GM23338 (cell line): ENCODE data around the gene MUC5B. TPM values are rescaled to one million over a fixed set of nuclear protein-coding genes. Genes with fewer than 3 reads are reported as not detected.

ENCODE experiments used
- ATAC-seq: fragments of 200-7000 bp; cut with Tn5 transposase; 3 replicates; pipeline ENCODE4 v1.9.1; 2020
- DNase-seq: peaks from one replicate; pipeline ENCODE4 v3.0.0-alpha.2; 2015; ENCODE audit warnings: low spot score
- H2AFZ ChIP-seq: fragments of 200-600 bp; sonication (generic); 2 replicates; pipeline ENCODE4 v1.8.0; 2016; ENCODE audit warnings: antibody characterized with exemption, mild to moderate bottlenecking, moderate library complexity
- H3F3A ChIP-seq: fragments of 200-600 bp; sonication (generic); replicated peaks from 2 replicates; pipeline ENCODE4 v1.8.0; 2017; ENCODE audit warnings: antibody characterized with exemption, mixed run types, low read depth
- H3K27ac ChIP-seq: fragments of 200-600 bp; sonication (generic); 2 replicates; pipeline ENCODE4 v1.6.1; 2016; ENCODE audit warnings: low read depth
- H3K27me3 ChIP-seq: fragments of 200-600 bp; sonication (generic); 2 replicates; pipeline ENCODE4 v1.8.0; 2016; ENCODE audit warnings: mild to moderate bottlenecking, mixed run types, moderate library complexity; ENCODE audit not compliant: insufficient read depth
- H3K36me3 ChIP-seq: fragments of 200-600 bp; sonication (generic); 2 replicates; pipeline ENCODE4 v1.8.0; 2016; ENCODE audit warnings: mild to moderate bottlenecking; ENCODE audit not compliant: insufficient read depth
- H3K4me1 ChIP-seq: fragments of 200-600 bp; sonication (generic); 2 replicates; pipeline ENCODE4 v1.8.0; 2016; ENCODE audit warnings: mild to moderate bottlenecking, moderate library complexity; ENCODE audit not compliant: insufficient read depth
- H3K4me2 ChIP-seq: fragments of 200-600 bp; sonication (generic); 2 replicates; pipeline ENCODE4 v1.7.1; 2017; ENCODE audit warnings: mixed run types
- H3K4me3 ChIP-seq: fragments of 200-600 bp; sonication (generic); 2 replicates; pipeline ENCODE4 v1.6.1; 2016; ENCODE audit warnings: mixed run types
- H3K79me2 ChIP-seq: fragments of 200-600 bp; sonication (generic); replicated peaks from 2 replicates; pipeline ENCODE4 v1.8.0; 2017; ENCODE audit warnings: mild to moderate bottlenecking; ENCODE audit not compliant: insufficient read depth
- H3K9me2 ChIP-seq: fragments of 200-600 bp; sonication (generic); 2 replicates; pipeline ENCODE4 v1.8.0; 2017; ENCODE audit not compliant: insufficient read depth
- H4K20me1 ChIP-seq: fragments of 200-600 bp; sonication (generic); replicated peaks from 2 replicates; pipeline ENCODE4 v1.8.0; 2017; ENCODE audit warnings: mild to moderate bottlenecking; ENCODE audit not compliant: insufficient read depth
- H3K27ac Mint-ChIP-seq: 2 replicates; pipeline ENCODE4 v1.8.0; 2020; ENCODE audit warnings: inconsistent platforms, mild to moderate bottlenecking, moderate library complexity, mixed read lengths
- H3K27me3 Mint-ChIP-seq: 3 replicates; pipeline ENCODE4 v1.8.0; 2022; ENCODE audit warnings: low read depth, mild to moderate bottlenecking, moderate library complexity, mixed read lengths, inconsistent platforms; ENCODE audit not compliant: insufficient read depth, poor library complexity
- H3K36me3 Mint-ChIP-seq: 3 replicates; pipeline ENCODE4 v1.8.0; 2021; ENCODE audit warnings: low read depth, mild to moderate bottlenecking, inconsistent platforms, moderate library complexity, mixed read lengths
- H3K4me1 Mint-ChIP-seq: 3 replicates; pipeline ENCODE4 v1.8.0; 2020; ENCODE audit warnings: mild to moderate bottlenecking, inconsistent platforms, mixed read lengths
- H3K4me3 Mint-ChIP-seq: 3 replicates; pipeline ENCODE4 v1.8.0; 2021; ENCODE audit warnings: moderate library complexity, mild to moderate bottlenecking, inconsistent platforms, mixed read lengths
- H3K9me3 Mint-ChIP-seq: 3 replicates; pipeline ENCODE4 v1.8.0; 2020; ENCODE audit warnings: moderate library complexity, mild to moderate bottlenecking, inconsistent platforms, mixed read lengths
- CREB1 ChIP-seq: fragments of 250-450 bp; sonication (Bioruptor Pico); IDR thresholded peaks from 2 replicates; pipeline ENCODE4 v1.5.0; 2020; ENCODE audit warnings: low read depth, mild to moderate bottlenecking, moderate library complexity
- CTCF ChIP-seq, 2 experiments: fragments of 200-600 bp in 1 of 2; sonication (generic) in 1 of 2; conservative IDR thresholded peaks; 2 replicates each; pipeline versions ENCODE4 v1.5.1 to v1.6.1; 2016 to 2017; ENCODE audit warnings: antibody characterized with exemption in 2 of 2, low read depth in 2 of 2, mild to moderate bottlenecking in 2 of 2, moderate library complexity in 1 of 2
- EZH2 ChIP-seq: fragments of 200-600 bp; sonication (generic); IDR thresholded peaks from one replicate; pipeline ENCODE4 v1.8.0; 2017; ENCODE audit warnings: antibody characterized with exemption, mild to moderate bottlenecking, low read depth; ENCODE audit not compliant: unreplicated experiment
- JUNB ChIP-seq: IDR thresholded peaks from one replicate; pipeline ENCODE4 v1.6.1; 2016; ENCODE audit warnings: antibody characterized with exemption; ENCODE audit not compliant: unreplicated experiment
- POLR2AphosphoS5 ChIP-seq: IDR thresholded peaks from 2 replicates; pipeline ENCODE4 v1.6.1; 2016; ENCODE audit warnings: antibody characterized with exemption, low read depth
- STAT1 ChIP-seq: IDR thresholded peaks from one replicate; pipeline ENCODE4 v1.6.1; 2016; ENCODE audit warnings: antibody characterized with exemption; ENCODE audit not compliant: unreplicated experiment
- ZNF114 ChIP-seq: fragments of 250-450 bp; sonication (Bioruptor Pico); IDR thresholded peaks from 2 replicates; pipeline ENCODE4 v1.5.0; 2020; ENCODE audit warnings: mild to moderate bottlenecking, moderate library complexity
- ZNF331 ChIP-seq: fragments of 250-450 bp; sonication (Bioruptor Pico); IDR thresholded peaks from 2 replicates; pipeline ENCODE4 v1.5.0; 2020; ENCODE audit warnings: low read depth, mild to moderate bottlenecking, moderate library complexity
- ZNF462 ChIP-seq: fragments of 250-450 bp; sonication (Bioruptor Pico); IDR thresholded peaks from 2 replicates; pipeline ENCODE4 v1.5.0; 2020; ENCODE audit warnings: mild to moderate bottlenecking, moderate library complexity
- polyA plus RNA-seq: library from polyadenylated mRNA; unstranded; fragments of >200 nt; fragmentation: Nextera tagmentation; extraction: Ambion mirVana; gene quantifications from 2 replicates; pipeline ENCODE4 v1.2.1, GENCODE V29; 2016
- total RNA-seq: library from RNA; depleted of rRNA; stranded (reverse); fragments of >200 nt; shearing (Covaris generic); gene quantifications from 2 replicates; pipeline ENCODE4 v1.2.3, GENCODE V29; 2014

Gene MUC5B
- total and polyA plus RNA-seq, 2 experiments from 2014 or later = 0.18 to 0.90 TPM

- no peak for TF ChIP-seq ZNF462
- no peak for TF ChIP-seq EZH2
- no peak for TF ChIP-seq CTCF (conservative IDR thresholded peaks at IDR 0.05; ENCODE audit: low read depth in 2 of 2)
- TF ChIP-seq JUNB = no peak
- no peak for TF ChIP-seq CREB1 (CRISPR knock-in tag)
- TF ChIP-seq POLR2AphosphoS5 = no peak
- no peak for TF ChIP-seq STAT1
- no peak for TF ChIP-seq ZNF331 (CRISPR knock-in tag)
Measured at GRCh38 chr11:1269957-1270356, 47.1 kb downstream of the MUC5B start (continued).

GRCh38 chr11:1270476-1270875 is 47.6 kb downstream of the MUC5B start:
- Histone ChIP-seq H3K4me1 (no peaks in the 10 kb centered on the region), H3K27ac (no peak overlapping the region), H3K4me3 (no peak overlapping the region), H3K9me2 (no peaks in the 10 kb centered on the region), H4K20me1 (no peaks in the 10 kb centered on the region), H3F3A (no peaks in the 10 kb centered on the region), H3K79me2 (no peaks in the 10 kb centered on the region), H3K4me2 (no peak overlapping the region), H3K27me3 (no peaks in the 10 kb centered on the region), H3K36me3 (no peaks in the 10 kb centered on the region), H2AFZ (no peak overlapping the region)
- Mint-ChIP-seq H3K27me3 (peaks cover 6% of the 10 kb centered on the region), H3K27ac (no peak overlapping the region), H3K4me1 (no peaks in the 10 kb centered on the region; the same call in 2 of the 3 replicates), H3K9me3 (peaks cover 18% of the 10 kb centered on the region; the same call in 2 of the 3 replicates), H3K36me3 (peaks cover 8% of the 10 kb centered on the region), H3K4me3 (no peak overlapping the region)
- TF ChIP-seq ZNF114 (CRISPR knock-in tag) (no peak), ZNF462 (no peak), ZNF331 (CRISPR knock-in tag) (no peak), STAT1 (no peak)
- DNase-seq (no peak), ATAC-seq (no peak)
